ENCODE results near the gene CTBP1. TPM values are rescaled to one million over a fixed set of nuclear protein-coding genes. Genes with fewer than 3 reads are reported as not detected.

CTBP1 gene
- total RNA-seq, 1 experiment from 2014 or later, result 223 TPM

- Histone ChIP-seq H3K9me3 (ENCODE audit: low read length) (no peaks in the 10 kb centered on the region), H4K20me1 (ENCODE audit: low read length) (no peaks in the 10 kb centered on the region), H3K9ac (ENCODE audit: low read length) (no peak overlapping the region), H3K36me3 (ENCODE audit: low read depth, low read length) (peaks cover 4% of the 10 kb centered on the region; the same call in 1 of the 2 replicates), H2AFZ (ENCODE audit: low read length) (no peak overlapping the region), H3K27ac (ENCODE audit: low read length) (no peak overlapping the region), H3K4me1 (ENCODE audit: insufficient read depth, low read length) (no peaks in the 10 kb centered on the region), H3K4me3 (ENCODE audit: low read length) (no peak overlapping the region), H3F3A (ENCODE audit: low read length, unreplicated experiment) (no peaks in the 10 kb centered on the region), H3K79me2 (ENCODE audit: low read length) (no peaks in the 10 kb centered on the region), H3K4me2 (ENCODE audit: low read length) (no peak overlapping the region), H3K9me2 (replicated peaks; ENCODE audit: low read length) (no peaks in the 10 kb centered on the region), H3K27me3 (ENCODE audit: low read length) (no peaks in the 10 kb centered on the region)
- TF ChIP-seq EZH2phosphoT487 (IDR thresholded peaks at IDR 0.05; ENCODE audit: borderline replicate concordance, low read length) (no peak), EZH2 (IDR thresholded peaks at IDR 0.05; ENCODE audit: low read length, unreplicated experiment) (no peak), CTCF (conservative IDR thresholded peaks at IDR 0.05; ENCODE audit: low read depth, low read length) (no peak)
- BruUV-seq (replicated peaks), result no TSS peak
- ATAC-seq (no peak), DNase-seq (no peak)
- POLR2A ChIA-PET (ENCODE audit: unreplicated experiment), result no interaction called here
- CTCF ChIA-PET, result no interaction called here
- intact Hi-C loops (cut with micrococcal nuclease), result no loop called here
Measured at GRCh38 chr4:1232661-1233621, 16.0 kb downstream of the CTBP1 start.

DNA sequence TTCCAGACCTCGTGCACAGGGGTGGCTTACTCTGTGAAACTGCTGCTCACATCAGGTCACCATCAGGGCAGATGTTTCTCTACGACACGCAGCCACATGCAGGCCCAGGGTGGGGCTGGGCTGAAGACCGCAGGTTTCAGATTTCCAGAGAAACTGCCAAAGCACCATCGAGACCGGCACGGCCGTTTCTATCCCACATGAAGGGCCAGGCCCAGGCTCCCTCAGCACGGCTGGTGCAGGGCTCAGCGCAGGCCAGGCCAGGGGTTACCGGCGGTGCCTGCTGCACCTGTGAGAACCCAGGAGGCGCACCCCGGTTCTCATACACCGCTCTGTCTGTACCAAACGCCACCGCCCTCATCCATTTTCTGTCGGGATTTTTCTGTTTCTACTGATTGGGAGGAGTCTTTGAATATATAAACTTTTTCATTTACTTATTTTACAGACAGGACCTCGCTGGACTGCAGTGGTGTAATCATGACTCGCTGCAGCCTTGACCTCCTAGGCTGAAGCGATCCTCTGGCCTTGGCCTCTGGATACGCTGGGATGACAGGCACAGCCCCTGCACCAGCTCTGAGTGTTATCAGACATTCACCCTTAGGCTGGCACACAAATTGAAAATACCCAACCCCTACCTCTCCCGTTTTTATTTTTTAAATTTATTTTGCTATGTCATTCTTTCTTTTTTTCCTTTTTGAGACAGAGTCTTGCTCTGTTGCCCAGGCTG, 17.1 kb downstream of the CTBP1 start:
- ATAC-seq (no peak), DNase-seq (no peak)
- POLR2A ChIA-PET (ENCODE audit: unreplicated experiment), result no interaction called here
- H3K4me1 ChIP-seq (ENCODE audit: insufficient read depth, low read length), result no peaks in the 10 kb centered on the region
- no peak overlapping the region for H3K9ac ChIP-seq (ENCODE audit: low read length)
- CTCF ChIA-PET, result no interaction called here
- H3K9me3 ChIP-seq (ENCODE audit: low read length), result no peaks in the 10 kb centered on the region
- no peak overlapping the region for H3K4me3 ChIP-seq (ENCODE audit: low read length)
- intact Hi-C loops (cut with micrococcal nuclease), result no loop called here
- no peaks in the 10 kb centered on the region for H3K9me2 ChIP-seq (replicated peaks; ENCODE audit: low read length)
- no peak overlapping the region for H3K4me2 ChIP-seq (ENCODE audit: low read length)
- peaks cover 4% of the 10 kb centered on the region; the same call in 1 of the 2 replicates for H3K36me3 ChIP-seq (ENCODE audit: low read depth, low read length)
- H3K79me2 ChIP-seq (ENCODE audit: low read length), result no peaks in the 10 kb centered on the region
- no peaks in the 10 kb centered on the region for H4K20me1 ChIP-seq (ENCODE audit: low read length)
- BruUV-seq (replicated peaks), result no TSS peak
- no peaks in the 10 kb centered on the region for H3F3A ChIP-seq (ENCODE audit: low read length, unreplicated experiment)
- TF ChIP-seq CTCF (conservative IDR thresholded peaks at IDR 0.05; ENCODE audit: low read depth, low read length), result no peak
- TF ChIP-seq EZH2phosphoT487 (IDR thresholded peaks at IDR 0.05; ENCODE audit: borderline replicate concordance, low read length), result no peak
- no peak for TF ChIP-seq EZH2 (IDR thresholded peaks at IDR 0.05; ENCODE audit: low read length, unreplicated experiment)
- no peak overlapping the region for H3K27ac ChIP-seq (ENCODE audit: low read length)
- H3K27me3 ChIP-seq (ENCODE audit: low read length), result no peaks in the 10 kb centered on the region
- no peak overlapping the region for H2AFZ ChIP-seq (ENCODE audit: low read length)

Measured in PC-3 (cell line).